GM18505 (cell line): Measurements from ENCODE around the gene STPG1.

Source experiments
- ATAC-seq: cut with Tn5 transposase; IDR thresholded peaks from one replicate; pipeline ENCODE4 v1.9.1; 2021; ENCODE audit not compliant: unreplicated experiment
- POLR2A ChIP-seq: IDR thresholded peaks from 4 replicates; pipeline ENCODE4 v1.6.1; 2011; ENCODE audit warnings: borderline replicate concordance; ENCODE audit not compliant: insufficient read depth, insufficient read length; ENCODE audit errors: extremely low read depth

The STPG1 gene

DNA sequence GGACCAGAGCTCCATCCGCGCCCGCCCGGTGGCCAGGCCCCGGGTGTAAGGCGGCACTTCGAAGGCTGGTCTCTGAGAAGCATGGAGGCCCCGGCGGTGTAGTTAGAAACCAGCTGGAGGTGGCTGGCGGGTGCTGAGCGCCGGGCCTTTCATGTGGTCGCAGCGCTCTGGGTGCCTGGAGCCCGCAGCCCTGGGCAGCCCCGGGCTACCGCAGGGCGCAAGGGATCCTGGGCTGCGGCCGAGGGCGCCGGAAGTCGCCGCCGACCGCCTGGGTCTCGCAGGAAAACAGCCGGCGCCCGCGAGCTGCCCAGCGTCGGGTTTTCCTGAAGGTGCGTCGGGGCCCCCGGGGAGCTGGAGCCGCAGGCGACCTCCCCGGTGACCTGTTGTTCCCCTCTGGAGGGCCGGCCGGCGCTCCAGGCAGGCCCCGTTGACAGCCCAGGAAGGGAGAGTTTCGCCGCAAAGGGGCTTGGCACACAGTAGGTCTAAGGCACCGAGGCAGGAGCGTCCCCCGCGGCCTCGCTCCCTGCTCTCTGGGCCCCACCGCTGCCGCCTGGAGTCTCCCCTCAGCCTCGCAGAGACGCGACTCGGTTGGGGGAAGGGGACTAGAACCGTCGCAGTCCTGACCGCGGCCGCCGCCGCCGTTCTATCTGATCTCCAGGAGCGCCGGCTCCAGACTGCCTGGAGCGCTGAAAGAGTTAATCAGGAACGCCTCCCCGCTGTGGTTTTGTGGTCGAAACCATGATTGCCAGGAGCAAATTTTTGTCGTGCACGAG, 91.7 kb downstream of the STPG1 start:
- ATAC-seq, result peak; percentile 66
- TF ChIP-seq POLR2A, result peak; percentile 39

DNA sequence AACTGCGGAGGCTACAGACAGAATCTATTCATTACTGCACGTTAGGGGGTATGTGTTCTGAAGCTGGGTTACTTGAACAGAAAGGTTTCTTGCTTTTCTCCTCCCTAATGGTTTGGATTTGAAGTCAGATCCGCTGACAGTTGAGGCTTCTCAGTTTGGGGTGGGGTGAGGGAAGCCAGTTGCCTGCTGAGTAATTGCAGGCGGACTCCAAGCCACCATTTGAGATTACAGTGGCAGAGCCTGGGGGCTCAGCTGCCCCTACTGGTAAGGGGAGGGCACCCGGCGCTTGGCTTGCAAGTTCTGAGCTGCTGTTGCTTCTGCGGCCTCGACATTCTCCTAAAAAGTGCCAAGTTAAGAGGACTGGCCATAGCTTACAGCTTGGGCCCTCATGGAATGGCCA, 92.5 kb downstream of the STPG1 start:
- ATAC-seq, result no peak
- TF ChIP-seq POLR2A, result no peak

DNA sequence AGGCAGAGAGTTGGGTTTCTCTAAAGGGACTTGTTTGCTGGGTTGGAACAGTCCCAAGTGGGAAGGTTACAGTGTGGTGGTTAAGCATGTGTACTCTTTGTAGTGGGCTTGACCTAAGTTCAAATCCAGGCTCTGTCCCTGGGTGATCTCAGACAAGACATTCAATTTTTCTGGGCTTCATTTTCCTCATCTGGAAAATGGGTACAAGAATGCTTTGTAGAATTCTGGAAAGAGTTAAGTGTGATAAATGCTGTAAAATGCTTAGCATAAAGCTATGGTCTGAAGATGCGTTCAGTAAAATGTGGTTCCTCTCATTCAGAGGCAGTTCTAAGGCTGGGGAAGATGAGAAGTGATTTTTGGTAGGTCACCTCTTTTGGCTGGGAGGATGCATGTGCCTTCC, 93.6 kb downstream of the STPG1 start:
- ATAC-seq, result no peak
- TF ChIP-seq POLR2A, result no peak

- no peak for TF ChIP-seq POLR2A
- no peak for ATAC-seq
These were observed 94.2 kb downstream of the STPG1 start, which contains the start of gene GRHL3 for GRCh38 chr1:24319312-24319863. Gene GRHL3 (plus strand): TSS chr1:24319357. CDS start chr1:24319552, 195 bp downstream.

DNA sequence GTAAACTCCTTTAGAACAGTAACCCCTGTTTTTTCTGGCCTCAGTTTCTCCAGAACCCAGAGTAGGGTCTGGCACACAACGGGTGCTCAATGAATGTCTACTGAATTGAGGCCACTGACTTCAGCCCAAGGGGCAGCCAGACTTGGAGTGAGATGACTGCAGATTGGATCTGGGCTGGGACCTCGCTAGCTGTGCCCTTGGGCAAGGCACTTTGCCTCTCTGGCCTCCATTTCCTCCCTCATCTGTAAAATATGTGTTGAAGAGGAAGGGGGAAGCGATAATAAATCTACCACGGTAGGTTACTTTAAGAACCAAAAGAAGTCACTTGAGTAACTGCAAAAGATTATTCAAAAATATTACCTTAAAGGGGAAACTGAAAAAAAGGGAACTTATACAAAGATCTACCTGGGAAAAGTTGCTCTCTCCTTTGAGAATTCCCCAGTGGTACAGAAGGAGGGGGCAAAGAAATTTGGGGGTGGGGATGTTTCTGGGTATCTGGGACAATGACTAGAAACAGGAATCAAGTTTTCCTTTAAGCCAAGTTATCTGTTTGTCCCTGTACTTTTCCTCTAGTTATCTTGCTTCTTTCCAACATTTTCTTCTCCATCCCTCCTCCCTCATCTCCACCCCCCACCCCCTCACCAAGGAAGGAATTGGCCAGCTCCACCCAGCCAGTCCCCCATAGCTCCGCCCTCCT, 94.8 kb downstream of the STPG1 start:
- ATAC-seq, result no peak
- TF ChIP-seq POLR2A, result no peak

DNA sequence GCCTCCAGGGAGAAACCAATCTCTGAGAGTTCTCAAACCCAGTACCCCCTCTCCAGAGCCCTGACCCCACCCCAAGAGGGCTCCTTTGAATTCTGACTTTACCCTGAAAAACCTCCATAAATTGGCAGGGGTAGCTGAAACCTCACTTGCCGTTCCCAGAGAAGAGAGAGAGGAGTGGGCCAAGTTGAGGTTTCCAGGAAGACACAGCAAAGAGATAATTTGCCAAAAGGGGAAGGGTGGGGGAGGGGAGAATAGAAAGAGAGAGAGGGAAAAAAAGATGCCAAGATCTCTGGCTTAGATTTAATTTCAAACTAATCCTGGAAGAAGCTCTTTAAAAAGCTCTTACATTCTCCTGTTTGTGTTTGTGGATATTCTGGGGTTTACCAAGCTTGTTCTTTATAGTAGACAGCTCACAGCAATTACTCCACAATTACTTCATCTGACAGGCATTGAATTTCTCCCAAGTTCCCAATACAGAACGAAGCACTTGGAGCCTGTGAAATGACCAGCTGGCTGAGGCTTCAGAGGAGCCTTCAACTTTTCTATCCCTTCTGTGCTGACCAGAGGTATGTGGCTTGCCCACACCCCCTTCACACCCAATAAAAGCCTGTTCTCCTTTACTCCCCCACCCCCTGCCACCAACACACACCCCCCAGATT, 95.5 kb downstream of the STPG1 start:
- no peak for ATAC-seq
- no peak for TF ChIP-seq POLR2A

DNA sequence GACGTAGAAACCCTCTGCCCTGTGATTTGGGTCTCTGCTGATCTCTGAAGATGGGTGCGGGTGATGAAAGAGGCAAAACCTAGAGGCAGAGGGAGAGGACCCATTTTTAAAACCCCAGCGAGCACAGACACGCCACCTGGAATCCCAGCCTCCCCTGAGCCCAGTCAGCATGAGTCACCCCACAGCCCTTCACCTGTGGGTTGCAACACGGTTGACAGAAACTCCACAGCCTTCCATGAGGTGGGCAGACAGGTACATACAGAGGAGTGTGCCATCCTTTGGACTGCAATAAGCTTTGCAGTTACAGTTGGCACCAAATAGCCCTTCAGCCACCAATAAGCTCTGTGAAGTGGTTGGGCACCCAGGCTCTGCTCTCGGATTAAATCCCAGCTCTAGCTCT, 96.5 kb downstream of the STPG1 start:
- no peak for TF ChIP-seq POLR2A
- ATAC-seq, result no peak

GRCh38 chr1:24316645-24317044, 96.9 kb downstream of the STPG1 start:
- no peak for ATAC-seq

GRCh38 chr1:24315391-24315790, 98.2 kb downstream of the STPG1 start:
- ATAC-seq, result no peak
- no peak for TF ChIP-seq POLR2A

More at GRCh38 chr1:24316645-24317044, 96.9 kb downstream of the STPG1 start:
- no peak for TF ChIP-seq POLR2A

DNA sequence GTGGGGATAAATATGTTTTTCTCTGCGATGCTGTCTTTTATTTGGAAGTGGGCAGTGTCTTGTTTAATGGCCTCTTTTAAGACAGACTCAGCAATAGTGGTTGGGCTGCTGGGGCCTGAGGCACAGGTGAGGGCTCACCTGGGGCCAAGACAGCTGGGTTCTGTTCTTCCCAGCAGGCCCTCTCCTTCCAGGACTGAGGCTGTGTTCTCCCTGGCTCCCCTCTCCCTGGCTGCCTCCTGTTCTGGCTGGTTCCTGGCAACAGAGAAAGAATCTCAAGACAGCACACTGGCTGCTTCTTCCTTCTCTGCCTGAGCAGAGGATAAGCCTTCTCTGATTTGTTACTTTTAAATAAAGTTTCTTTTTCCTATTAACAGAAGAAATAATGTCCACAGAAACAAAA, 101.8 kb downstream of the STPG1 start:
- TF ChIP-seq POLR2A, result no peak
- ATAC-seq, result no peak

GRCh38 chr1:24311234-24311633, 102.3 kb downstream of the STPG1 start:
- TF ChIP-seq POLR2A, result no peak
- ATAC-seq, result no peak

GRCh38 chr1:24309762-24310485, 103.7 kb downstream of the STPG1 start:
- no peak for ATAC-seq
- TF ChIP-seq POLR2A, result no peak
